ENCODE data around the gene LYZ.

LYZ gene

GRCh38 chr12:69386921-69387320 lies 38.7 kb downstream of the LYZ start:
- DNase-seq (ENCODE audit: low spot score): no peak

- peak; percentile 27 for DNase-seq (ENCODE audit: low spot score)
These were observed 40.2 kb downstream of the LYZ start for GRCh38 chr12:69388371-69388770.

GRCh38 chr12:69389831-69390230 lies 41.6 kb downstream of the LYZ start:
- DNase-seq (ENCODE audit: low spot score): no peak

- no peak for DNase-seq (ENCODE audit: low spot score)
These were observed 44.2 kb downstream of the LYZ start for GRCh38 chr12:69392179-69392928.

- no peak for DNase-seq (ENCODE audit: low spot score)
These were observed 47.9 kb downstream of the LYZ start for GRCh38 chr12:69396041-69396440.

GRCh38 chr12:69396963-69397362 lies 48.8 kb downstream of the LYZ start:
- DNase-seq (ENCODE audit: low spot score): no peak

GRCh38 chr12:69397978-69398377 lies 49.8 kb downstream of the LYZ start:
- no peak for DNase-seq (ENCODE audit: low spot score)

GRCh38 chr12:69401940-69402339 lies 53.8 kb downstream of the LYZ start:
- no peak for DNase-seq (ENCODE audit: low spot score)
